Activated CD4-positive, alpha-beta T cell treated with anti-CD3 and anti-CD28 coated beads, Interleukin-10, Interleukin-2, amounts not matched to agents 100 ng/mL and 50 ng/mL, durations not matched to agents 16 hours and 8 hours (primary cell): Measurements from ENCODE around the gene ZFC3H1.

Experiments
- DNase-seq: peaks from one replicate; pipeline ENCODE4 v3.0.0-alpha.2; 2020

The ZFC3H1 gene

DNA sequence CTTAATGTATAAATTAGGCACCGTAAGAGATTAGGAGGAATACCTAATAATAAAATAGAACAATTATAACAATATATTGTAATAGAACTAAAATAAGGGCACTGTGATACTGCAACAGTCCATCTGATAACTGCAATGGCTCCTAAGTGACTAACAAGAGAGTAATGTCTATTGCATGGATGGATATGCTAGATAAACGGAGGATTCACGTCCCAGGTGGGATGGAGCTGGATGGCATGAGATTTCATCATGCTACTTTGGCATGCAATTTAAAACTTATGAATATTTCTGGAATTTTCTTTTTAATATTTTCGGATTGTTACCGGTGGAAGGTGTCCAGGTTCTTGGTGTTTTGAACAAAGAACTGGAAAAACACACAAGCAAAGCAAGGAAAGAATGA lies 20.0 kb upstream of the ZFC3H1 start:
- DNase-seq: no peak

DNA sequence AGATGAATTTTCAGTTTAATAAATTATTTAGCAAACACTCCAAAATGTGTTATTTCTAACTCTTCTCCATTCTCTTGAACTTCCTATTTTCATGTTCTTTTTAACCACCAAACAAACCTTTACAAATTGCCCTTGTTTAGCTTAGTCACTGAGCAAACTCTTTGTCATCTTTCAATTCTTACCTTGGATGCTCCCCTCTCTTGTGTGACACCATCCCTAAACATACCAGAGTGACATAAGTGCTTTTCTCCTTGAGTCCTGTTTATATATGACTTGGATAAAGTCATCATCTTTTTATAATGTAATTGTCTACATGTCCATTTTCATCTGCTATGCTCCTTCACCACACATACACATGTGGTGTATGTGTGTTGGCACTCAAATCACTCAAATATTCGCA lies 18.8 kb upstream of the ZFC3H1 start:
- no peak for DNase-seq

GRCh38 chr12:71671816-71672215 lies 8.2 kb upstream of the ZFC3H1 start:
- DNase-seq: no peak

- no peak for DNase-seq
These were observed 7.7 kb upstream of the ZFC3H1 start for GRCh38 chr12:71671311-71671710.

DNA sequence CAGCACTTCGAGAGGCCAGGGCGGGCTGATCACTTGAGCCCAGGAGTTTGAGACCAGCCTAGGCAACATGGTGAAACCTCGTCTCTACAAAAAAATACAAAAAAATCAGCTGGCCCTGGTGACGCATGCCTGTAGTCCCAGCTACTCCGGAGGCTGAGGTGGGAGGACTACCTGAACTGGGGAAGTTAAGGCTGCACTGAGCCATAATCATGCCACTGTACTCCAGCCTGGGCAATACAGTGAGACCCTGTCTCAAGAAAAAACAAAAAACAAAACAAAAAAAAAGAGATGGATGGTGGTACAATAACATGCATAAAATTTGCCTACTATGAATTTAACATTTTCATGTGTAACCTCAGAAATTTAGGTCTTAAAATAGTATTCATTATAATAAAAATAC lies 2.6 kb upstream of the ZFC3H1 start:
- DNase-seq: no peak

DNA sequence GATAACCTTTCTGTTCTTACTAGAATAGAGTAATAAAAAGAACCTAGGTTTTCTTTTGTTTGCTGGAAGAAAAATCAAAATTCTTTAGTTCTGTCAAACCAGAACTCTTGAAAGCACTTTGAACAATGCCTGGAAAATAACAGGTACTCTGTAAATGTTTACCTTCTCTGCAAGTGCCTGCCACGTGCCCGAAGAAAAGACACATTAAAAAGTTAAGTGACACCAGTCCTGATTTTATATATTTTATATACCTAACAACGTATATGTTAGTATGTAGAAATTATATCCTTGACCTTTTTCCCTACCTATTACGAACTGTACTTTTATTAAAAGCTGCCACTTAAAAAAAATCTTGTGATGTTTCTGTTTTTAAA lies 1.4 kb upstream of the ZFC3H1 start:
- DNase-seq: no peak

- no peak for DNase-seq
These were observed 902 bp upstream of the ZFC3H1 start for GRCh38 chr12:71664411-71665089.

DNA sequence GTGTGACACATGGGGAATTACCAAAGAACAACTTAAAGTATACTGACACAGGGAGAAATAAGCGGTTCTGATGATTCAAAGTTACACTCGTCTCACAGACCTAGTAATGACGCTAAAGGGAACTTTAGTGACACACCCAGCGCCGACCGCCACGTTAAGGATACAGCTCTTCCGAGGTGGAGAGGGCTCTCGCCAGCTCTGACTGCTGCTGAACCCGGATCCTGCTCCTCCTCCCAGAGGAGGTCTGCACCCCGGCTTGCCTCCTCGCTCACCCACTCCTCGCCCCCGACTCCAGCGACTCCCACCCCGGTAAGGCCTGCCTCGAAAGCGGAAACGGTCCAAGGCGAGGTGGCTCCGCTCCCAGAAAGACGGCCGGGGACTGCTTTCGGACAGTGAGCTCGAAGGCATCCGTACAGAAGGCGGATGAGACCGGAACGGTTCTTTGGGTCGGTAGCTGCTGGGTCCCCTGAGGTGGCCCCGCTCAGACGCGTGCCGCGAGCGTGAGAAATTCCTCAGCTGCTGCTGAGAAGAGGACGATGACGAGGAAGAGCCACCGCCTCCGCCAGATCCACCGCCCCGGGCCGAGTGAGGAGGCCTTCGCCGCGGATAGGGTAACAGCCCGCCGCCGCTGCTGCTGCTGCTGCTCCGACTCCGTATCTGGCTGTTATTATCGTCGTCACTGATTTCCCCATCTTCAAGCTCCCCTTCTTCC lies 643 bp downstream of the ZFC3H1 start:
- peak; percentile 83 for DNase-seq

DNA sequence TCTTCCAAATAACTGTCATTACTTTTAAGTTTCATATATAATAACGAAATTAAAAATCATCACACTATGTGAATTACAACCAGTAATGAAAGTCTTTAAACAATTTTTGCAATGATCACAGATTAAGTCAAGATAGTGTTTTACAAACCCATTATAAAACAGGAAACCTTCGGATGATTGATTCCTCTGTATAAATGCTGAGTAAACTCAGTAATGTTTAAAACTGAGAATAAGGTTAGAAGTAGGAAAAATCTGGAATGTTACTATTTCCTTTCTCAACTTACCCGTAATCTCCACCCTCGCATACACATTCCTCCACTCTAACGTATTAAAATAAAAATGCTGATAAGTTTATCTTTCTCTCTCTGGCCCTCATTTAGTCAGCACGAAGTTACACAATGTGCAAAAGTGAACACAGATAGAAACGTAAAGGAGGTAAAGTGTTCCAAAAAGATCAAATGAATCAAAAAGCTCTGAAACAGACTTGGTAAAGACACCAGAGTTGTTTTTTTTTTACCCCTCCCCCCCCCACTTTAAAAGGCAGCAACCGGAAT lies 1.6 kb downstream of the ZFC3H1 start:
- DNase-seq: no peak

GRCh38 chr12:71656740-71657139 lies 6.9 kb downstream of the ZFC3H1 start:
- no peak for DNase-seq

- DNase-seq: no peak
These were observed 7.7 kb downstream of the ZFC3H1 start for GRCh38 chr12:71655907-71656306.

GRCh38 chr12:71655495-71655894 lies 8.2 kb downstream of the ZFC3H1 start:
- no peak for DNase-seq

GRCh38 chr12:71654200-71654599 lies 9.4 kb downstream of the ZFC3H1 start:
- DNase-seq: no peak

DNA sequence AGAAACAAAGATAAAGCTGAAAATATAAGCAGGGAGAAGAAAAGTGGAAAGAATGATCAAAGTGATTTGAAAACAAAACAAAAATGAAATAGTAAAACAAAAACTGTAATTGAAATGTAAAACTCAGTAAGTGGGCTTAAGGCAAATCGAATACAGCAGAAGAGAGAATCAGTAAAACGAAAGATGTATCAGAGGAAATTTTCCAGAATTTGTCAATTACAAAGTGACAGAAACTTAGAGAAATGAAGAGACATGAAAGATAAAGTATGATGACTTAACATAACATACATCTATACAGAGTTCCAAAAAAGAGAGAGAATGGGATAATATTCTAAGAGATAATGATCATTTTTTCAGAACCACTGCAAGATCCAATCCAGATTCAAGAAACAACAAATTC lies 10.5 kb downstream of the ZFC3H1 start:
- no peak for DNase-seq

DNA sequence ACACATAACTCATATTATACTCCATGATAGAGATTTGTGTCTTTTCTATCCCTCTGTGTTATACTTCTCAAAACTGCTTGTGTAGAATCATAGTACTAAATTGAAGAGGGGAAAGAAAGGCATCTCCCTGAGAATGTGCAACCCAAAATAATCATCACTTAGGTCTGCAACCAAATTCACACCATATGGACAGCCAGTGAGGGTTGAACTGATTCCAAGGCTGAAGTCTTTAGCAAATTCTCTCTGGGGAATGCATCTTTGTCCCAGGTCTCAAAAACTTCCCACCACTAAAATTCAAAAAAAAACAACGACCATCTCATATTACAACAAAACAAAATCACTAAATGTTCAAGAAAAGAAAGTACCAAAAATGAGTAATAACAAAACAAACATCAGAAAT lies 11.0 kb downstream of the ZFC3H1 start:
- DNase-seq: no peak

- no peak for DNase-seq
These were observed 14.2 kb downstream of the ZFC3H1 start for GRCh38 chr12:71649401-71649800.

DNA sequence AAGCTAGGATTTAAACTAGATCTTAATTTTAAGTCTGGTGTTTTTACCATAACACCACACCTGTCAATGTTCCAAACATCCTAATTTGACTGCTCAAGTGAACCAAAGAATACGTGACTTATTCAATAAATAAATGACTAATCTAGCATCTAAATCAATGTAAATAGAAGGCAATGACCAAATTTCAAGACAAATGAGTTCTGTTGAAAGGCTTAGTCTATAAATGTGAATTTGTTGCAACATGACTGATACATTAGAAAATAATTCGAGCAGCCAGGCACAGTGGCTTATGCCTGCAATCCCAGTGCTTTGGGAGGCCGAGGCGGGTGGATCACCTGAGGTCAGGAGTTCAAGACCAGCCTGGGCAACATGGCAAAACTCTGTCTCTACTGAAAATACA lies 15.1 kb downstream of the ZFC3H1 start:
- no peak for DNase-seq

- DNase-seq: no peak
These were observed 17.1 kb downstream of the ZFC3H1 start for GRCh38 chr12:71646512-71646911.

DNA sequence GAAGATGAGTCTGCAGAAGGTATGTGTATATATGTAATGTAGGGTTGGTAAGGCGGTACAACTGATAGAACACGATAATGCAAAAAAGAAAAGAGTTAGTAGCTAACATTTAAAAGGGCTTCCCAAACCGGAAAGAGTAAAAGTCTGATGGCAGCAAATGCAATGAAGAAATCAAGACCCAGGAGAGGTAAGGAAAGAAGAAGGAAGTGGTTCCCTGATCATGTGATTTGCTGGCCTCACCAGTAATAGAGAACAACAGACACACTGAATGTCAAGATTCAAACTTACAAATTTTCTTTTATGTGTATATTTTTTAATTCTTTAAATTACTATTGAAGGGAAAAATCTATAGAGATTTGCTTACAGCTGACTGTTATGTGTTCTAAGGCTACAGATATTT lies 18.4 kb downstream of the ZFC3H1 start:
- DNase-seq: no peak

DNA sequence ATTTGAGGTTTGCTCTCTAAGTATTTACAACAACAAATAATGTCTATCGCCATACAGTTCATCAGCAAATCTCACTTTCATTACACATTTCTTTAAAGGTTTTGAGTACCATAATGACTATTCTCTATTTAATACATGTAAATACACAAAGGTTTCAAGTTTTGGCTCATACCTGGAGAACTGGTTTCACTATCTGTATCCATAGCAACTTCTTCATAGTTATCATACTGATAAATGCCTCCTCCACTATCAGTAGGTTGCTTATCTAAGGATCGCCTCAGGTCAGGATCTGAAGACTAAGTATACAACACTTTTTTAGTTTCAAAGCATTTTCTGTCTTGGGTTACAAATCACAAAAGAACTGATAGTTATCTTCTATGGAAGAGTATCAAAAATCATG lies 21.4 kb downstream of the ZFC3H1 start:
- peak; percentile 56 for DNase-seq

DNA sequence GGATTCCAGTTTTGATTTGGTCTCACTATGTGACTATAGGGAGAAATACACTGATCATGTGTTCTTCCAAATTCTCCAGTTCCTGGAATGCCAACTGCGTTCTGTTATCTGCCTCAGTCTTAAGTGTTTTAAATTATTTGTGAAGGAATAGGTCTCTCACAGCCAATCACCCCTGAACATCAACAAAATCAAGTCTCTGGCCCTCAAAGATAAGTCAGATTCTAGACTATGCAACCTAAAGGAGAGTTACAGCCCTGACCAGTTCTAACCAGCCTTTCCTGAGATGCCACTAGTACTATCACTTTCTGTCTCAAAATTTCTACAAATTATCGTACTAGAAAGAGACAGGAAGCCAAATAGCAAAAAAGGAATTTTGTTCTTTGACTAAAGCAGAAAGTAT lies 22.3 kb downstream of the ZFC3H1 start:
- DNase-seq: no peak

DNA sequence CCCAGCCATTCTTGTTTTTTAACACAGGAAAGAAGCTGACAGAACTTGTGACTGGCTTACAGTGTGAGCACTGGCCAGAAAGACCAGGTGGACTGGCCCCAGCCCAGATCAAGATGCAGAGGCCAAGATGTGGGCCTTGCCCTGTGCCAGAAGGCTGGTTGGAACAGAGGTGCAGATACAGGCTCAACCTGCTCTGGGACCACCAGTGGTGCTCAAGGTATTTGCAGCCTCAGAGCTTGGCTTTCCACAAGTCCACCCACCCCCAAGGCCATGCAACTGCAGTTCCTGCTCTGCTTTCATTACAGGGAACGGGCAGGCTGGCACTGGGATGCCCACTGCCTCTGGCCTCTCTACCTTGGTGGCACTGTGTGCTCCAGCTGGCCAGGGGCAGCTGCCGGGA lies 23.3 kb downstream of the ZFC3H1 start:
- no peak for DNase-seq

DNA sequence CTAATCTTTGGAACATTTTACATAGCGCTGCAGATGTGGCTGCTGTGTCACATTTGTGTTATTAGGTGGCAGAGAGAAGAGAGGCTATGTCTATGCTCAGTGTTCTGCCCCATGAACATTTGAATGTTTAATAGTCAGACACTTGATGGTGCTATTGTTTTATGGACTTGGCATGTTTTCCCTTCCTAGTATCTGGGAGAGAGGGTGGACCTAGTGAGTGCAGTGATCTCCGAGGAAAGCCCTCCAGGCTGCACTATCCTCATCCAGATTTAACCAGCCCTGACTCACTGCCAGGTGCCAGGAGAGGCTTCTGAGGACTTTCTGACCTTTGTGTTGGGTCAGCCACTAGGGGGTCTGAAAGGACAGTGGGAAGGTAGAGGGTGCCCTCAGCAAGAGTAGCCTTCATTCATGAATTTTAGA lies 24.3 kb downstream of the ZFC3H1 start:
- peak; percentile 15 for DNase-seq

- no peak for DNase-seq
These were observed 25.1 kb downstream of the ZFC3H1 start for GRCh38 chr12:71638499-71638898.

DNA sequence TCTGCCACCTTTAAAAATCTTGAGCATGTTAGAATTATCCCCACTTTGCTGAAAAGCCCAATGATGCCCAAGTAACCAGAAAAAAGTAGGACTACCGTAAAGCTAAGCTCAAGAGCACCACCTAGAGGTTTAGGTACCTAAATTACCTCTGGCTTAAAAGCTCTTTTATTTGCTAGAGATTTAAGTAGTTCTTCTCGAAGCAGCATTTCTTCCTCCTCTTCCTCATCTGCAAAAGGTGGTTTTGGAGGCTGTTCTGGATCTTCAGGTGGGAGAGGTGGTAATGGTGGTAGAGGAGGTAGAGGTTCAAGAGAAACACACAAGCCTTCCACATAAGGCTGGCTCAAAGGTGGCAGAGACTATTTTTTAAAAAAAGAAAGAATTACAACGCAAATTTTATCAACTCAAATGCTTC lies 26.9 kb downstream of the ZFC3H1 start:
- DNase-seq: peak; percentile 58
